ENCODE measurements around the gene GFOD1. TPM values are rescaled to one million over a fixed set of nuclear protein-coding genes. Genes with fewer than 3 reads are reported as not detected.

The GFOD1 gene
- total RNA-seq, 1 donor from 2014 or later: 2.0 TPM

DNA sequence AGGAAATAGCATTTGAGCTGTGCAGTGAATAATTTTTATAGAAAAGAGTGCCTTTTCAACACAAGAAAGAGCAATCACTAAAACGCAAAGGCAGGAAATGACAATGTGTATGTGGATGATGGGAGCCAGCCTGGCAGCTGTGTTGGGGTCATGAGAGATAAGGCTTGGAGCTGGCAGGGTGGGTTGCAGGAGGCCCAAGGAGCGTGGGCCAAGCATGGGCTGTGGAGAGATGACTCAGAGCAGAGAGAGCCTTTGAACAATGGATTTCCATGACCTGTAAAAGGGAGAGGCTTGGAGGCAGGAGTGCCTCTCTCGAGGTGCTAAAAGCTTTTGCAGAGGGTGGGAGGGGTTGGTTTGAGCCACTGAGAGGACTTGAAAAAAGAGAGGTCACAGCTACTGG lies 152.4 kb downstream of the GFOD1 start:
- peaks cover 3% of the 10 kb centered on the region for H3K27me3 Mint-ChIP-seq (ENCODE audit: low read depth)
- DNase-seq (ENCODE audit: low spot score): no peak
- H3K36me3 Mint-ChIP-seq (ENCODE audit: low read depth): no peaks in the 10 kb centered on the region
- peaks cover 3% of the 10 kb centered on the region for H3K4me1 Mint-ChIP-seq (ENCODE audit: low read depth)
- no peaks in the 10 kb centered on the region for H3K9me3 Mint-ChIP-seq (ENCODE audit: low read depth)
- H3K4me3 Mint-ChIP-seq (ENCODE audit: unreplicated experiment): no peak overlapping the region
- TF ChIP-seq, protein P1, sequence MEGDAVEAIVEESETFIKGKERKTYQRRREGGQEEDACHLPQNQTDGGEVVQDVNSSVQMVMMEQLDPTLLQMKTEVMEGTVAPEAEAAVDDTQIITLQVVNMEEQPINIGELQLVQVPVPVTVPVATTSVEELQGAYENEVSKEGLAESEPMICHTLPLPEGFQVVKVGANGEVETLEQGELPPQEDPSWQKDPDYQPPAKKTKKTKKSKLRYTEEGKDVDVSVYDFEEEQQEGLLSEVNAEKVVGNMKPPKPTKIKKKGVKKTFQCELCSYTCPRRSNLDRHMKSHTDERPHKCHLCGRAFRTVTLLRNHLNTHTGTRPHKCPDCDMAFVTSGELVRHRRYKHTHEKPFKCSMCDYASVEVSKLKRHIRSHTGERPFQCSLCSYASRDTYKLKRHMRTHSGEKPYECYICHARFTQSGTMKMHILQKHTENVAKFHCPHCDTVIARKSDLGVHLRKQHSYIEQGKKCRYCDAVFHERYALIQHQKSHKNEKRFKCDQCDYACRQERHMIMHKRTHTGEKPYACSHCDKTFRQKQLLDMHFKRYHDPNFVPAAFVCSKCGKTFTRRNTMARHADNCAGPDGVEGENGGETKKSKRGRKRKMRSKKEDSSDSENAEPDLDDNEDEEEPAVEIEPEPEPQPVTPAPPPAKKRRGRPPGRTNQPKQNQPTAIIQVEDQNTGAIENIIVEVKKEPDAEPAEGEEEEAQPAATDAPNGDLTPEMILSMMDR (IDR thresholded peaks at IDR 0.05): no peak
- no peak overlapping the region for H3K27ac Mint-ChIP-seq (ENCODE audit: unreplicated experiment)

DNA sequence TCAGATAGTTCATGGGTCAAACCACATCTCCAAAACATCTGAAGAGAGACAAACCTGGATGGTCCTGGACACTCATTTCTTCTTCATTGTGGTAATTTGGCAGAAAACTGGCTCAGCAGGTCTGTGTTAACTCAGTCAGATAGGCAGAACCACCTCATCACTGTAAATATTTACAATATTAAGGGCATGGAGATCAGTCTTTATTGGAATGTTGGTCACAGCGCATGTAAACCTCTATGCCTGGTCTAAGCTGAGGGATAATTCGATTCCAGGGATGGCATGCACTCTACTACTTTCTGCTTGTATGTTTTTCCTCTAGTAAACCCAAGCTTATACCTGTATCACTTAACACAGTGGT lies 155.1 kb downstream of the GFOD1 start:
- Mint-ChIP-seq H3K27ac (ENCODE audit: unreplicated experiment) (no peak overlapping the region), H3K4me1 (ENCODE audit: low read depth) (peaks cover 18% of the 10 kb centered on the region), H3K9me3 (ENCODE audit: low read depth) (no peaks in the 10 kb centered on the region), H3K27me3 (ENCODE audit: low read depth) (peaks cover 3% of the 10 kb centered on the region), H3K36me3 (ENCODE audit: low read depth) (no peaks in the 10 kb centered on the region), H3K4me3 (ENCODE audit: unreplicated experiment) (no peak overlapping the region)
- no peak for DNase-seq (ENCODE audit: low spot score)
- TF ChIP-seq, protein P1 (IDR thresholded peaks at IDR 0.05): no peak

DNA sequence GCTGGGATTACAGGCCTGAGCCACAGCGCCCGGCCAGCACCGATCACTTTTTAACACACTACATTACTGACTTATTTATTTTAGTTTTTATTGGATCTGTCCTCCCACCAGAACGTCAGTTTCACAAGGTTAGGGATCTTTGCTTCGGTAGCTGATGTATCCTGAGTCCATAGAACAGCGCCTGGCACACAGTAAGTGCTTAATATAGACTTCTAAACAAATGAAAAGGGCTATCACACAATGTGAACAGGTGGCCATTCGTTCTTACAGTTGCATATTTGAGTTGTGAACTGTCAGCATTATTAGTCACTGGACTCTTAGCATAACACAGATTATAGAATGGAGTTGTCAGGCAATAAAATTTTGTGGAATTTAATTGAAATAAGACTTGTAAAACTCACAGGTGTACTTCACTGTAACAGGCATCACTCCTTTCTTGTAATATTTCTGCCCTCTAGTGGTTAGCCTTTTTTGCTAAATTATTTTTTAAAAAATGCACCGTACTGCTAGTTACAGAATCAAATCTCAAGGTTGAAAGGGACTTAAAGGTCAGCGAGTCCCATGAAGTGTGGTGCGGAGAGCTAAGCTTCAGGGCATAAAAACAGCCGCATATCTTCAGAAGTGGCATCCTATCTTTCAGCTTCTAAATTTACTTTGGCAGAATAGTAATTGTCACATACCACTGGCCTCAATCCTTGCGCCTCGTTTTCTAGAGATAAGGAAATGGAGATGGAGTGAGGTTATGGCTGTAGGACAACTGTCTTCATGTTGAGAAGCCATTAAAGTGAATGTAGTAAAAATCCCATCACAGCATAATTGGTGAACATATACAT lies 155.7 kb downstream of the GFOD1 start:
- no peak overlapping the region for H3K27ac Mint-ChIP-seq (ENCODE audit: unreplicated experiment)
- peaks cover 23% of the 10 kb centered on the region for H3K4me1 Mint-ChIP-seq (ENCODE audit: low read depth)
- no peak for DNase-seq (ENCODE audit: low spot score)
- no peak overlapping the region for H3K4me3 Mint-ChIP-seq (ENCODE audit: unreplicated experiment)
- no peaks in the 10 kb centered on the region for H3K36me3 Mint-ChIP-seq (ENCODE audit: low read depth)
- no peaks in the 10 kb centered on the region for H3K9me3 Mint-ChIP-seq (ENCODE audit: low read depth)
- TF ChIP-seq, protein P1 (IDR thresholded peaks at IDR 0.05): peak; percentile 87
- peaks cover 3% of the 10 kb centered on the region for H3K27me3 Mint-ChIP-seq (ENCODE audit: low read depth)

DNA sequence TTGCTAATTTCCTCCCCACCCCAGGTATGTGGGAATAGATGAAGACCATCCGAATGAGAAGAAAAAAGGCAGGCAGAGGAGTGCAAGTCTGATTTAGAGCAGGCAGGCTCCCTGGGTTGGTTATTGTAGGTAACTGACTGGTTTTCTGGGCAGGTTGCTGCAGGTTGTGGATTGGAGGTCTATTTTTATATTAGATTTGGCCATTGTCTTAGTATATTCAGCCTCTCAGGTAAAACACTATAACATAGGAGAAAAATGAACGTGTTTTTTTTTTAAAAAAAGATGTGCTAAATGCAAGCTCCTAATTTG lies 158.6 kb downstream of the GFOD1 start:
- H3K27me3 Mint-ChIP-seq (ENCODE audit: low read depth): no peaks in the 10 kb centered on the region
- TF ChIP-seq, protein P1 (IDR thresholded peaks at IDR 0.05): no peak
- H3K4me1 Mint-ChIP-seq (ENCODE audit: low read depth): peaks cover 26% of the 10 kb centered on the region
- H3K27ac Mint-ChIP-seq (ENCODE audit: unreplicated experiment): peak overlapping the region; percentile 93
- DNase-seq (ENCODE audit: low spot score): no peak
- no peaks in the 10 kb centered on the region for H3K9me3 Mint-ChIP-seq (ENCODE audit: low read depth)
- H3K36me3 Mint-ChIP-seq (ENCODE audit: low read depth): peaks cover 5% of the 10 kb centered on the region
- H3K4me3 Mint-ChIP-seq (ENCODE audit: unreplicated experiment): peak overlapping the region; percentile 89

DNA sequence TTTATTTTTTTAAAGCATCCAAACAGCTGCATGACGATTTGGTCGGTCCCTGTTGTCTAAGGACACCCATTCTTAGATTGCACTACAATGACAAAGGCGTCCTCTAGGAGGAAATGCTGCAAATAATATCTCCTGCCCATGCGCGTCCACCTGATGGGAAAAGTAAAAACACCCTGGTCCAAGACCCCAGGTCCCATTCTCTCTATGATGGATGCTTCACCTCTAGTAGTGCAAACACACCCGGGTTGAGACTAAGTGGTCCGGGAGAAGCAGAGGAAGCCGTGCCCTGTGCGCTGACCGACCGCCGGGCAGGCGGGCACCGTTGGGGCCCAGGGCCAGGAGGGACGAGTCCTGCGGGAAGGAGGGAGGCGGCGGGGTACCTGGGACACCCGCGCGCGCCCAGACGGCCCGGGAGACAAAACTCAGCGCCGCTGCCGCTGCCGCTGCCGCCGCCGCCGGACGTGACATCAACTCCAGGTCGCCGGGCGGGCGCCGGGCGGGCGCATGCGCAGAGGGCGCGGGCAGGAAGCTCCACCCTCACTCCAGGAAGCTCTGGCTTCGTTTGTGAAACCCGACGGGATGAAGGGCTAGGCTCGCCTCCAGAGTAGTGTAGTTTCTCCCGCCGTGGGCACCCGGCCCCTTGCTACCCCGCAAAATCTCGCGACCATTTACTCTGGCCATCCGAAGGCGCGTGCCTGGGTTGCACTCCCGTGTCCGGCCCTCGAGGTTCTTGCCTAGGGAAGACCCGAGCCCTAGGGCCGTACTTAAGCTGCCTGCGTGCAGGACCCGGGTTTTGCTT lies 159.1 kb downstream of the GFOD1 start, which contains the start of gene TBC1D7:
TBC1D7 (minus strand) TSS at position 462 of the 799 bp plus-strand sequence. CDS start 1,639 bp downstream, outside the sequence.
- H3K4me1 Mint-ChIP-seq (ENCODE audit: low read depth): peaks cover 26% of the 10 kb centered on the region
- peaks cover 8% of the 10 kb centered on the region for H3K36me3 Mint-ChIP-seq (ENCODE audit: low read depth)
- DNase-seq (ENCODE audit: low spot score): peak; percentile 96
- TF ChIP-seq, protein P1 (IDR thresholded peaks at IDR 0.05): peak; percentile 52
- H3K4me3 Mint-ChIP-seq (ENCODE audit: unreplicated experiment): peak within 1 kb of the TSS; percentile 89
- peak within 1 kb of the TSS; percentile 93 for H3K27ac Mint-ChIP-seq (ENCODE audit: unreplicated experiment)
- no peaks in the 10 kb centered on the region for H3K9me3 Mint-ChIP-seq (ENCODE audit: low read depth)
- no peaks in the 10 kb centered on the region for H3K27me3 Mint-ChIP-seq (ENCODE audit: low read depth)

All from chondrocyte (in vitro differentiated cells).